ENCODE measurements around the gene CCNL1.

The CCNL1 gene

GRCh38 chr3:157101486-157101885 lies 58.5 kb downstream of the CCNL1 start:
- TF ChIP-seq CTCF (conservative IDR thresholded peaks at IDR 0.05; ENCODE audit: low read depth, low read length): no peak
- no peaks in the 10 kb centered on the region for H3K36me3 ChIP-seq (ENCODE audit: insufficient read depth)
- peak overlapping the region; percentile 45 for H3K9ac ChIP-seq
- no peak overlapping the region for H3K4me3 ChIP-seq (IDR thresholded peaks at IDR 0.05; ENCODE audit: insufficient read depth, low read depth, low read length)
- H3K79me2 ChIP-seq (ENCODE audit: insufficient read depth, low read depth): peaks cover 3% of the 10 kb centered on the region; the same call in 1 of the 2 replicates
- H3K27me3 ChIP-seq (ENCODE audit: insufficient read depth, low read depth): no peaks in the 10 kb centered on the region
- peak overlapping the region; percentile 92 for H3K27ac ChIP-seq
- H2AFZ ChIP-seq (ENCODE audit: low read depth): peak overlapping the region; percentile 44; the same call in 1 of the 2 replicates
- peak overlapping the region; percentile 85 for H3K4me2 ChIP-seq
- no peaks in the 10 kb centered on the region for H4K20me1 ChIP-seq (ENCODE audit: insufficient read depth)
- peaks cover 100% of the 10 kb centered on the region for H3K4me1 ChIP-seq (ENCODE audit: low read depth, poor library complexity, severe bottlenecking)

GRCh38 chr3:157100608-157101396 lies 59.1 kb downstream of the CCNL1 start:
- Histone ChIP-seq H3K4me1 (ENCODE audit: low read depth, poor library complexity, severe bottlenecking) (peaks cover 100% of the 10 kb centered on the region), H3K4me2 (peak overlapping the region; percentile 85), H3K36me3 (ENCODE audit: insufficient read depth) (no peaks in the 10 kb centered on the region), H4K20me1 (ENCODE audit: insufficient read depth) (no peaks in the 10 kb centered on the region), H2AFZ (ENCODE audit: low read depth) (peak overlapping the region; percentile 44; the same call in 1 of the 2 replicates), H3K27ac (peak overlapping the region; percentile 92), H3K79me2 (ENCODE audit: insufficient read depth, low read depth) (peaks cover 3% of the 10 kb centered on the region; the same call in 1 of the 2 replicates), H3K9ac (peak overlapping the region; percentile 45), H3K27me3 (ENCODE audit: insufficient read depth, low read depth) (no peaks in the 10 kb centered on the region), H3K4me3 (IDR thresholded peaks at IDR 0.05; ENCODE audit: insufficient read depth, low read depth, low read length) (no peak overlapping the region)
- 0 out of 2 replicates have a peak, but pooled peaks have one; percentile 6 for TF ChIP-seq CTCF (conservative IDR thresholded peaks at IDR 0.05; ENCODE audit: low read depth, low read length)

- Histone ChIP-seq H3K27ac (peak overlapping the region; percentile 92), H3K27me3 (ENCODE audit: insufficient read depth, low read depth) (no peaks in the 10 kb centered on the region), H3K9ac (peak overlapping the region; percentile 45; the same call in 1 of the 2 replicates), H3K4me2 (peak overlapping the region; percentile 85), H4K20me1 (ENCODE audit: insufficient read depth) (no peaks in the 10 kb centered on the region), H3K79me2 (ENCODE audit: insufficient read depth, low read depth) (peaks cover 3% of the 10 kb centered on the region; the same call in 1 of the 2 replicates), H3K4me3 (IDR thresholded peaks at IDR 0.05; ENCODE audit: insufficient read depth, low read depth, low read length) (no peak overlapping the region), H3K36me3 (ENCODE audit: insufficient read depth) (no peaks in the 10 kb centered on the region), H3K4me1 (ENCODE audit: low read depth, poor library complexity, severe bottlenecking) (peaks cover 98% of the 10 kb centered on the region), H2AFZ (ENCODE audit: low read depth) (peak overlapping the region; percentile 44; the same call in 1 of the 2 replicates)
- TF ChIP-seq CTCF (conservative IDR thresholded peaks at IDR 0.05; ENCODE audit: low read depth, low read length): 0 out of 2 replicates have a peak, but pooled peaks have one; percentile 1
Observed at GRCh38 chr3:157100096-157100477, 59.9 kb downstream of the CCNL1 start.

GRCh38 chr3:157099326-157100095 lies 60.4 kb downstream of the CCNL1 start:
- no peak overlapping the region; the same call in 1 of the 2 replicates for H2AFZ ChIP-seq (ENCODE audit: low read depth)
- H4K20me1 ChIP-seq (ENCODE audit: insufficient read depth): no peaks in the 10 kb centered on the region
- H3K36me3 ChIP-seq (ENCODE audit: insufficient read depth): no peaks in the 10 kb centered on the region
- peaks cover 98% of the 10 kb centered on the region for H3K4me1 ChIP-seq (ENCODE audit: low read depth, poor library complexity, severe bottlenecking)
- H3K79me2 ChIP-seq (ENCODE audit: insufficient read depth, low read depth): peaks cover 3% of the 10 kb centered on the region; the same call in 1 of the 2 replicates
- H3K9ac ChIP-seq: peak overlapping the region; percentile 45; the same call in 1 of the 2 replicates
- TF ChIP-seq CTCF (conservative IDR thresholded peaks at IDR 0.05; ENCODE audit: low read depth, low read length): no peak
- H3K4me3 ChIP-seq (IDR thresholded peaks at IDR 0.05; ENCODE audit: insufficient read depth, low read depth, low read length): no peak overlapping the region
- H3K4me2 ChIP-seq: peak overlapping the region; percentile 85
- H3K27ac ChIP-seq: peak overlapping the region; percentile 92
- no peaks in the 10 kb centered on the region for H3K27me3 ChIP-seq (ENCODE audit: insufficient read depth, low read depth)

Measured in KMS-11 (cell line).